Transverse colon (tissue), 3 donors: ENCODE results near the gene TEAD2.

ENCODE experiments used
- EP300 ChIP-seq: sonication (generic); formaldehyde crosslinking; IDR thresholded peaks from one replicate; pipeline ENCODE4 v1.6.1; 2017; ENCODE audit warnings: antibody characterized with exemption, low read depth
- POLR2A ChIP-seq: fragments of 450-650 bp; IDR thresholded peaks from one replicate; pipeline ENCODE4 v1.6.1; 2016; ENCODE audit warnings: antibody characterized with exemption, mild to moderate bottlenecking, moderate library complexity
- TF ChIP-seq, protein P1 (sequence below), 5 experiments: fragments of 200-600 bp in 3 of 5; fragments of 450-650 bp in 2 of 5; sonication (generic) in 3 of 5; IDR thresholded peaks; 1 replicate in 2 of 5; 2 replicates in 3 of 5; pipeline ENCODE4 v1.5.1; 2016 to 2017; ENCODE audit warnings: antibody characterized with exemption in 5 of 5, inconsistent platforms in 3 of 5, mild to moderate bottlenecking in 2 of 5, moderate library complexity in 1 of 5

DNA sequence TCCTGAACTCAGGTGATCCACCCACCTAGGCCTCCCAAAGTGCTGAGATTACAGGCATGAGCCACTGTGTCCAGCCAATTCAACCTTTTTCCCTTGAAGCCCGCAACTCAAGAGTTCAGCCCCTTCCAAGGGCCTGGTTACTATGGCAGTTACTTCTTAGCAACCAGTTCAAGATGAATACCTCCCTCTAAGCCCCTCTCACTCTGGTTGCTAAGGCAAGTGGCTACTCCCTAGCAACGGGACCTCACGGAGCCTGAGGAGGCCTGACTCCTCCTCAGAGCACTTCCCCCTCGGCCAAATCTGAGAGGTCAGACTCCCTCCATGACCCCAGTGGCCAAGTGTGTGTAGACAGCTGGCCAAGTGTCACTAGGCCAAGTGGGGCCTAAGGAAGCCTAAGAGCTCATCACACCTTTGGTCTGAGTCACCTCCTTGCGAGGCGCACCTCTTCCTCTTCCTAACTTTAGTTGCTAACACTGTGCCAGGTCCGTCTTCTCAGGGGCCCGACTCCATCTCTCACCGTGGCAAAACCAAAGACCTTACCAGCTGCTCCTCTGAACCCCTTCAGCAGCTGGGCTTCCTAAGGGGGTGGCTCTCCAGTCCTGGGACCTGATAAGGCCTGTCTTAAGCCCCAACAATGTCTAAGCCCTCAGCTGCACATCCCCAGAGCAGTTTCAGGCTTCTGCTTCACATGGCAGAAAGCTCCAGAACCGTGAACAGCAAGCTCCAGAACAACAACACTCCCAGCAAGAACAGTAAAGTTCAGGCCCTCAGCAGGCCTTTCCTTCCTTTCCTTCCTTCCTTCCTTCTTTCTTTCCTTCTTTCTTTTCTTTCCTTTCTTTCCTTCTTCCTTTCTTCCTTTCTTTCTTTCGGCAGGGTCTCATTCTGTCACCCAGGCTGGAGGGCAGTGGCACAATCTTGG, 17.5 kb downstream of the TEAD2 start:
- TF ChIP-seq, protein P1, sequence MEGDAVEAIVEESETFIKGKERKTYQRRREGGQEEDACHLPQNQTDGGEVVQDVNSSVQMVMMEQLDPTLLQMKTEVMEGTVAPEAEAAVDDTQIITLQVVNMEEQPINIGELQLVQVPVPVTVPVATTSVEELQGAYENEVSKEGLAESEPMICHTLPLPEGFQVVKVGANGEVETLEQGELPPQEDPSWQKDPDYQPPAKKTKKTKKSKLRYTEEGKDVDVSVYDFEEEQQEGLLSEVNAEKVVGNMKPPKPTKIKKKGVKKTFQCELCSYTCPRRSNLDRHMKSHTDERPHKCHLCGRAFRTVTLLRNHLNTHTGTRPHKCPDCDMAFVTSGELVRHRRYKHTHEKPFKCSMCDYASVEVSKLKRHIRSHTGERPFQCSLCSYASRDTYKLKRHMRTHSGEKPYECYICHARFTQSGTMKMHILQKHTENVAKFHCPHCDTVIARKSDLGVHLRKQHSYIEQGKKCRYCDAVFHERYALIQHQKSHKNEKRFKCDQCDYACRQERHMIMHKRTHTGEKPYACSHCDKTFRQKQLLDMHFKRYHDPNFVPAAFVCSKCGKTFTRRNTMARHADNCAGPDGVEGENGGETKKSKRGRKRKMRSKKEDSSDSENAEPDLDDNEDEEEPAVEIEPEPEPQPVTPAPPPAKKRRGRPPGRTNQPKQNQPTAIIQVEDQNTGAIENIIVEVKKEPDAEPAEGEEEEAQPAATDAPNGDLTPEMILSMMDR (IDR thresholded peaks at IDR 0.05) = no peak
- no peak for TF ChIP-seq POLR2A
- TF ChIP-seq EP300 = no peak
